Smooth muscle cell of the coronary artery (primary cell): ENCODE results near the gene SPATA2. TPM values are rescaled to one million over a fixed set of nuclear protein-coding genes. Genes with fewer than 3 reads are reported as not detected.

Experiments used
- total RNA-seq: library from RNA; depleted of rRNA; stranded (reverse); fragments of >200 nt; gene quantifications from 2 replicates; pipeline ENCODE4 v1.2.3, GENCODE V29; 2014; ENCODE audit warnings: low replicate concordance

Gene SPATA2, protein sequence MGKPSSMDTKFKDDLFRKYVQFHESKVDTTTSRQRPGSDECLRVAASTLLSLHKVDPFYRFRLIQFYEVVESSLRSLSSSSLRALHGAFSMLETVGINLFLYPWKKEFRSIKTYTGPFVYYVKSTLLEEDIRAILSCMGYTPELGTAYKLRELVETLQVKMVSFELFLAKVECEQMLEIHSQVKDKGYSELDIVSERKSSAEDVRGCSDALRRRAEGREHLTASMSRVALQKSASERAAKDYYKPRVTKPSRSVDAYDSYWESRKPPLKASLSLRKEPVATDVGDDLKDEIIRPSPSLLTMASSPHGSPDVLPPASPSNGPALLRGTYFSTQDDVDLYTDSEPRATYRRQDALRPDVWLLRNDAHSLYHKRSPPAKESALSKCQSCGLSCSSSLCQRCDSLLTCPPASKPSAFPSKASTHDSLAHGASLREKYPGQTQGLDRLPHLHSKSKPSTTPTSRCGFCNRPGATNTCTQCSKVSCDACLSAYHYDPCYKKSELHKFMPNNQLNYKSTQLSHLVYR
- 0.59 and 0.98 TPM in 2 replicates for total RNA-seq

DNA sequence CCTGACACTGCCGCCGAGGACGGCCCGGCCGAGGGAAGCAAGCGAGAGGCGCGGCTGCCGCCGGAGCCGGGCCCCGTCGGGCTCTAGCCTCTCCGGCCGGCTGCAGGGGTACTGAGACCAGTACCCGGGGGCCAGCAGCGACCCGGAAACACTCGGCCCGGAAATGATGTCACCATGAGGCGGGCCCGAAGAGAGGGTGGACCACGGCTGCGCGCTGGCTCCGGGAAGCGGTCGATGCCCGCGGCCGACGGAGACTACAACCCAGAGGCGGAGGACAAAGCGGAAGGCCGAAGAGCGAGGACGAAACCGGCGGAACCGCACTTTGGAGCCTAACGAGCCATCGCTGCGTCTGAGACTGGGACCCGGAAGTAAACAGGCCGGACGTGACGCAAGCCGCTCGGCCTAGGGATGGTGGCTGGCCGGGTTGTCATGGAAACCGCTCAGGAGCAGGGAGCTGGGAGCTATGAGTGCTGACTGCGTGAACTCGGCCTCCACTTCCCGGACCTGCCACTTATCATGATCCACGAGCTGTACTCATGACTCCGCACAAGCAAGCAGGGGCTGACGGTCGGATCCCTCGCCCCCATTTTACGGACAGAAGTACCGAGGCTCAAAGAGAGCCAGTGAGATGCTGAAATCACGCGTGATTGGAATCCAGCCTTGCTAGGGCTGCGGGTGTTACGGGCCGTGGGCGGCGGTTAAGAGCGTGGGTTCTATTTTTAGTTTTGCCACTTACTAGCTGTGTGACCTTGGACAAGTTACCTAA lies at the start of gene SPATA2:
Gene SPATA2, minus strand, starts transcription at position 150 of the 766 bp plus-strand sequence. CDS start 7,039 bp downstream, outside the sequence.

DNA sequence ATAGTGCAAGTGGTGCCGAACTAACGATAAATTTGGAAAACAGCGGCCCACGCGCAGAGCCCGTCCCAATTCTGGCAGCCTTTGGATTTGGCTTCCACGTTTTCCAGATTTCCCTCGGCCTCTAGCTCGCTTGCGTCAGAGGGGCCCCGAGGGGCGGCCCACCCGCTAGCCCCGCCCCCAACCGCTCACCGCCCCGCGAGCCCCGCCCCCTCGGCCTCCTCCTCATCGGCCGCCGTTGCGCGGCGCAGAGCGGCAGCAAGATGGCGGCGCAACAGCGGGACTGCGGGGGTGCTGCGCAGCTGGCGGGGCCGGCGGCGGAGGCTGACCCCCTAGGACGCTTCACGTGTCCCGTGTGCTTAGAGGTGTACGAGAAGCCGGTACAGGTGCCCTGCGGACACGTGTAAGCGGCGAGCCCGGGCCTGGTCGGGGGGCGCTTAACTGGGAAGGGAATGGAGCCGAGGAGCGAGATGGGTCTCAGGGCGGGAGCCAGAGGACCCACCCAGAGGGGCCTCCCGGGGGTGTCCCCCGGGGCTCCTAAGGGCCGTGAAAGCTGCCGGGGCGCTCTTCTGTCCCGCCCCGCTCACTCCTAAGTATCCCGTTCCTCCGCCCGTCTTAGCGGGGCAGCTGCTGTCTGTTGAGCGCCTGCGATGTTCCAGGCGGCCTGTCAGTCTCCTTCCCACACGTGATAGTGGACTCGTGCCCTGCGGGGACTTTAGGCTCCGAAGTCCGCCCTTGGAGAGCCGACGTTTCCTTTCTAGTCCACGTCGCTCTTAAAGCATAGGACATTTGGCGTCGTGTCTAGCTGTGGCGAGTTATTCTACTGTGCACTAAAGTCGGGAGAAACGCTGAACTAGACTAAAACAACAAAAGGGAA lies 21.1 kb upstream of the SPATA2 start, which contains the start of gene RNF114:
Gene RNF114, plus strand, starts transcription at position 245 of the 874 bp plus-strand sequence. Its CDS starts 16 bp downstream, at position 261.

Other genes with a start within 250 kb of the SPATA2 start
- 12.3 and 20.4 TPM in 2 replicates for gene B4GALT5, start 201.7 kb downstream of the SPATA2 start, total RNA-seq
- 4.1 and 9.5 TPM in 2 replicates for gene SLC9A8, start 102.7 kb downstream of the SPATA2 start, total RNA-seq
- gene RNF114, start 20.9 kb upstream of the SPATA2 start, total RNA-seq = 40.3 and 76.1 TPM in 2 replicates
- gene SNAI1, start 67.5 kb upstream of the SPATA2 start, total RNA-seq = 0.23 and 2.9 TPM in 2 replicates
- 18.3 and 36.0 TPM in 2 replicates for gene UBE2V1, start 197.6 kb upstream of the SPATA2 start, total RNA-seq
- 12.6 and 13.4 TPM in 2 replicates for gene PEDS1, start 238.2 kb upstream of the SPATA2 start, total RNA-seq